ENCODE results near the gene RAB14. TPM values are rescaled to one million over a fixed set of nuclear protein-coding genes. Genes with fewer than 3 reads are reported as not detected.
A peak's percentile ranks its signal among the peaks of the same experiment; 100 is the strongest.

RAB14 gene
- total and polyA plus RNA-seq, 4 donors, result 26.3 to 108 (median 55.9) TPM

DNA sequence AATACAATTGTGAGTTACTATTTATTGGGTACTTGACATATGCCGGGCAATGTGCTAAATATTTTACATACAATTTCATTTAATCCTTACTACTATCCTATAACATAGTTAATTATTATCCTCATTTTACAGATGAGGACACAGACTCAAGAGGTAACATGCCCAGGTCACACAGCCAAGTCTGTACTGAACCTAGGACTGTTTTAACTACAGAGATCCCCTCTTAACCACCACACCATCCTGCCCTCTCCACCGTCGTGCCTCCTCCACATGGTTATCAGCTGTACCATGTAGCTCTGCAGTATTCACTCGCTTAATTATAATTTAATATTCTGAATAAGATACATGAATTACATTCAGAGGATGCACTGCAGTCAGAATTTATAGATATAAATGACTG lies 5.3 kb downstream of the RAB14 start:
- Histone ChIP-seq H3K36me3 (ENCODE audit: control insufficient read depth in 4 of 4, insufficient read depth in 4 of 4, low read length in 4 of 4) (no peaks in the 10 kb centered on the region), H3K27me3 (ENCODE audit: control insufficient read depth in 3 of 3, insufficient read depth in 3 of 3, low read length in 2 of 3) (no peaks in the 10 kb centered on the region), H3K9me3 (ENCODE audit: control insufficient read depth in 4 of 4, insufficient read depth in 3 of 4, low read length in 3 of 4) (no peaks in the 10 kb centered on the region), H3K4me1 (ENCODE audit: control insufficient read depth in 5 of 5, insufficient read depth in 5 of 5, low read length in 5 of 5) (peaks cover 0 to 79% (median 24%) of the 10 kb centered on the region in 5 donors), H3K27ac (ENCODE audit: low read depth in 1 of 2, low read length in 1 of 2) (no peak overlapping the region), H3K9ac (ENCODE audit: insufficient read depth in 1 of 2, low read length in 2 of 2) (peak overlapping the region in 1 of 2 donors; percentile 29), H3K4me3 (no peak overlapping the region)
- DNase-seq (no peak), ATAC-seq (ENCODE audit: insufficient read depth, low FRiP score) (no peak)
- 40 to 42% methylated on average over 4 of the region's 4 CpGs for WGBS, 2 donors
- TF ChIP-seq, protein P1, sequence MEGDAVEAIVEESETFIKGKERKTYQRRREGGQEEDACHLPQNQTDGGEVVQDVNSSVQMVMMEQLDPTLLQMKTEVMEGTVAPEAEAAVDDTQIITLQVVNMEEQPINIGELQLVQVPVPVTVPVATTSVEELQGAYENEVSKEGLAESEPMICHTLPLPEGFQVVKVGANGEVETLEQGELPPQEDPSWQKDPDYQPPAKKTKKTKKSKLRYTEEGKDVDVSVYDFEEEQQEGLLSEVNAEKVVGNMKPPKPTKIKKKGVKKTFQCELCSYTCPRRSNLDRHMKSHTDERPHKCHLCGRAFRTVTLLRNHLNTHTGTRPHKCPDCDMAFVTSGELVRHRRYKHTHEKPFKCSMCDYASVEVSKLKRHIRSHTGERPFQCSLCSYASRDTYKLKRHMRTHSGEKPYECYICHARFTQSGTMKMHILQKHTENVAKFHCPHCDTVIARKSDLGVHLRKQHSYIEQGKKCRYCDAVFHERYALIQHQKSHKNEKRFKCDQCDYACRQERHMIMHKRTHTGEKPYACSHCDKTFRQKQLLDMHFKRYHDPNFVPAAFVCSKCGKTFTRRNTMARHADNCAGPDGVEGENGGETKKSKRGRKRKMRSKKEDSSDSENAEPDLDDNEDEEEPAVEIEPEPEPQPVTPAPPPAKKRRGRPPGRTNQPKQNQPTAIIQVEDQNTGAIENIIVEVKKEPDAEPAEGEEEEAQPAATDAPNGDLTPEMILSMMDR (IDR thresholded peaks at IDR 0.05; ENCODE audit: control extremely low read depth, extremely low read depth), result no peak

DNA sequence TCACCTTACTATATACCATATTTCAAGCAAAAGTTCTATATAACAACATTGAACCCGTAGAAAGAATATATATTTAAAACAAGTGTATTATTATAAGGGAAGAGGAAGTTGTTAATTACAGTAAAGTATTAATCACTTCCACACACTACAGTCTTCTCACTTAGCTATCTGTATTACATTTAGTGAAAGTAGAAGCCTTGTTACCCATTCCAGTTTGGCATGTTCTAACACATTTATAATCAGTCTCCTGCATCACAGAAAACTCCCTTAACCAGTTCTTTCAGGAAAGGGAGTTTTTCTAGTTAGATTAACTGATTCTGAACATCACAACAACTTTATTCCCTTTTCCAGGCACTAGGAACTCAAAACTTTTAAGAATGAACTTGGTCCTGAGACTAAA lies 6.9 kb downstream of the RAB14 start:
- WGBS, 2 donors, result 14 to 16% methylated on average over 1 of the region's 1 CpG
- Histone ChIP-seq H3K9ac (ENCODE audit: insufficient read depth in 1 of 2, low read length in 2 of 2) (no peak overlapping the region), H3K4me3 (no peak overlapping the region), H3K9me3 (ENCODE audit: control insufficient read depth in 4 of 4, insufficient read depth in 3 of 4, low read length in 3 of 4) (no peaks in the 10 kb centered on the region), H3K27ac (ENCODE audit: low read depth in 1 of 2, low read length in 1 of 2) (no peak overlapping the region), H3K27me3 (ENCODE audit: control insufficient read depth in 3 of 3, insufficient read depth in 3 of 3, low read length in 2 of 3) (no peaks in the 10 kb centered on the region), H3K36me3 (ENCODE audit: control insufficient read depth in 4 of 4, insufficient read depth in 4 of 4, low read length in 4 of 4) (no peaks in the 10 kb centered on the region), H3K4me1 (ENCODE audit: control insufficient read depth in 5 of 5, insufficient read depth in 5 of 5, low read length in 5 of 5) (peaks cover 0 to 70% (median 21%) of the 10 kb centered on the region in 5 donors)
- TF ChIP-seq, protein P1 (IDR thresholded peaks at IDR 0.05; ENCODE audit: control extremely low read depth, extremely low read depth), result no peak
- DNase-seq (peak in 1 of 3 donors; percentile 38), ATAC-seq (ENCODE audit: insufficient read depth, low FRiP score) (no peak)

DNA sequence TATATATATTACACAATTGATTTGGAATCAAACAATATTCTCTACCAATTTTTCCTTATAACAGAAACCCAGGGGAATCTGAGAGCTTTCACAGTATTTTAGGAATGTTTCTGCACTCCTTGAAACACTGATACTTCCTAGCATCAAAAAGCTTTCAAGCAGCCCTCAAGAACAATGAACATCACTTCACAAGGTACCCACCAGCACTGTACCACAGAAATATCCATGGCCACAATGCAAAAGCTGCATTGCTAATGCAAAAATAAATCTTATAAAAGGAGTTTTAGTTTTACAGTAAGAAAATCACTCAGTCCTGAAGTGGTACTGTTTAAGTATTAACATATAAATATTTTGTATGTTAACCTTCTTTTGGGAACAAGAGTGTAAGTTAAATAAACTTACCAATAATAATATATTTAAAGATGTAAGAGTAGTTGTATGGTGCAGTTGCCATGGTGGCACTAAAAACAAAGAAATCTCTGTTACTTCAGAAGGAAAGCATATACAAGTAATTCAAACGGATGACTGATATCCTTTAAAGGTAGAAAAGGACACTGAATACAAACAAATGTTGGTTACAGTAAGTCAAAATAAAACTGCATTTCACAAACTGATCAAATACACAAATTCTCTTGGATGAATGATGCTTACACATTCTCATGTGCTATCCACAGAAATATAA lies 8.6 kb downstream of the RAB14 start:
- H3K9me3 ChIP-seq (ENCODE audit: control insufficient read depth in 4 of 4, insufficient read depth in 3 of 4, low read length in 3 of 4), result no peaks in the 10 kb centered on the region
- 0 to 14% methylated on average over 1 of the region's 1 CpG for WGBS, 2 donors
- TF ChIP-seq, protein P1 (IDR thresholded peaks at IDR 0.05; ENCODE audit: control extremely low read depth, extremely low read depth), result no peak
- H3K9ac ChIP-seq (ENCODE audit: insufficient read depth in 1 of 2, low read length in 2 of 2), result no peak overlapping the region
- DNase-seq, result no peak
- peaks cover 0 to 2% (median 0%) of the 10 kb centered on the region in 4 donors for H3K36me3 ChIP-seq (ENCODE audit: control insufficient read depth in 4 of 4, insufficient read depth in 4 of 4, low read length in 4 of 4)
- H3K27me3 ChIP-seq (ENCODE audit: control insufficient read depth in 3 of 3, insufficient read depth in 3 of 3, low read length in 2 of 3), result no peaks in the 10 kb centered on the region
- H3K4me3 ChIP-seq, result no peak overlapping the region
- no peak for ATAC-seq (ENCODE audit: insufficient read depth, low FRiP score)
- H3K27ac ChIP-seq (ENCODE audit: low read depth in 1 of 2, low read length in 1 of 2), result no peak overlapping the region
- H3K4me1 ChIP-seq (ENCODE audit: control insufficient read depth in 5 of 5, insufficient read depth in 5 of 5, low read length in 5 of 5), result peaks cover 0 to 55% (median 18%) of the 10 kb centered on the region in 5 donors
